Measurements from ENCODE around the gene DNAH11. TPM values are rescaled to one million over a fixed set of nuclear protein-coding genes. Genes with fewer than 3 reads are reported as not detected.

The DNAH11 gene
- total and polyA plus RNA-seq, 2 of the 4 experiments (the other 2 are of a cell fraction) = not detected

GRCh38 chr7:21912305-21912704, 369.5 kb downstream of the DNAH11 start:
- no peaks in the 10 kb centered on the region for H4K20me1 ChIP-seq (ENCODE audit: insufficient read depth, low read length)
- BruUV-seq (replicated peaks) = no TSS peak
- H3K9me3 ChIP-seq (ENCODE audit: control insufficient read depth, insufficient read depth, low read length) = no peaks in the 10 kb centered on the region
- WGBS, 2 experiments (ENCODE audit: extremely low coverage in 2 of 2, insufficient read length in 1 of 2) = 60 to 100% methylated on average over 1 to 2 of the region's 7 CpGs
- no peak overlapping the region for H3K27ac ChIP-seq (ENCODE audit: insufficient read depth, low read length)
- no peaks in the 10 kb centered on the region for H3K27me3 ChIP-seq (ENCODE audit: control insufficient read depth, insufficient read depth, low read length)
- POLR2A ChIA-PET (ENCODE audit: unreplicated experiment) = no interaction called here
- no peak overlapping the region for H4K91ac ChIP-seq (ENCODE audit: insufficient read depth, low read depth, low read length)
- peaks cover 25% of the 10 kb centered on the region; the same call in 1 of the 2 replicates for H3K36me3 ChIP-seq (ENCODE audit: control insufficient read depth, insufficient read depth, low read length)
- H4K5ac ChIP-seq (ENCODE audit: low read depth, low read length) = no peak overlapping the region
- H3K9ac ChIP-seq (ENCODE audit: low read depth, low read length) = no peak overlapping the region
- in situ Hi-C loops (cut with MboI; ENCODE audit: low sequenced_read_pairs) = no loop called here
- no peak overlapping the region for H3K14ac ChIP-seq (replicated peaks; ENCODE audit: low read depth, low read length)
- peaks cover 0 to 2% of the 10 kb centered on the region in 2 experiments; a peak in 1 of 4 replicates for H3K79me1 ChIP-seq (ENCODE audit: low read depth in 1 of 2, low read length in 2 of 2)
- TF ChIP-seq MAFK (IDR thresholded peaks at IDR 0.05; ENCODE audit: low read depth, low read length) = no peak
- peak; percentile 63; the same call in 1 of the 2 replicates for TF ChIP-seq MXI1 (IDR thresholded peaks at IDR 0.05; ENCODE audit: borderline replicate concordance, low read depth, low read length)
- intact Hi-C loops (cut with micrococcal nuclease) = no loop called here
- H3K4me3 ChIP-seq (ENCODE audit: insufficient read depth, low read depth, low read length) = no peak overlapping the region
- ATAC-seq (ENCODE audit: low read depth) = no peak; the same call in 1 of the 2 replicates
- H3K56ac ChIP-seq (ENCODE audit: extremely low read depth, insufficient read depth, low read length) = no peak overlapping the region
- H2BK120ac ChIP-seq (ENCODE audit: low read depth, low read length) = no peak overlapping the region
- H2BK20ac ChIP-seq (ENCODE audit: low read depth, low read length) = no peak overlapping the region
- no peak overlapping the region for H3K18ac ChIP-seq (ENCODE audit: low read depth, low read length)
- H3K4me2 ChIP-seq (ENCODE audit: low read depth, low read length) = no peak overlapping the region
- no peak overlapping the region for H4K8ac ChIP-seq (ENCODE audit: low read depth in 2 of 2, low read length in 2 of 2)
- H3K4me1 ChIP-seq (ENCODE audit: control insufficient read depth, insufficient read depth, low read length) = no peaks in the 10 kb centered on the region
- no peak overlapping the region for H3K23ac ChIP-seq (ENCODE audit: low read depth, low read length)
- CTCF ChIA-PET = no interaction called here
- peak; percentile 66 for DNase-seq
- H2BK15ac ChIP-seq (ENCODE audit: low read depth, low read length) = no peak overlapping the region
- dilution Hi-C loops (cut with HindIII; ENCODE audit: low sequenced_read_pairs, unreplicated experiment) = no loop called here
- H2AFZ ChIP-seq (replicated peaks; ENCODE audit: low read length, poor library complexity) = peak overlapping the region; percentile 38
- 0 out of 2 replicates have a peak, but pooled peaks cover 3% of the 10 kb centered on the region for H3K9me1 ChIP-seq (ENCODE audit: insufficient read depth, low read length)
- no peak overlapping the region for H2BK5ac ChIP-seq (ENCODE audit: low read depth, low read length, poor library complexity, severe bottlenecking)
- no peak overlapping the region for H3K4ac ChIP-seq (ENCODE audit: low read depth, low read length)
- no peak overlapping the region for H2AK5ac ChIP-seq (ENCODE audit: low read depth, low read length)
- no peak overlapping the region for H2AK9ac ChIP-seq (replicated peaks; ENCODE audit: low read depth, low read length, poor library complexity)

All from IMR-90 (cell line).